Measurements from ENCODE around the gene ANKRD11.
A peak's percentile ranks its signal among the peaks of the same experiment; 100 is the strongest.

ANKRD11 gene

DNA sequence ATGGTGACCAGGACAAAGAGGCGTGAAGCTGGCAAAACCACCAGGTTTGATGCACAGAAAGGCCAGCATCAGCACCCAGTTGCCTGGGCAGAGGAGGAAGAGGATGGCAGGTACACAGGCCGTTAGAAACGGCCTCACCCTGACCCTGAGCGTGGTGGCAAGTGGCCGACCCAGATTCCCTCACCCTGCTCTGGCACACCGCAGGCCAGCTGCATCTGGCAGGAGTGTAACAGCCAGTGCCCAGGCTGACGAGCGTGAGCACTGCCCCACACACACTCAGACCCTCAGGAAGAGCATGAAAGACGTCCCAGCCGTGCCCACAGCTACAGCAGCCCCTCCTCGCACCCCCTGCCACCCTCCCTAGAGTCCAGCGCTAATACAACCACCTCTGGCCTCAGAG lies 82.0 kb downstream of the ANKRD11 start:
- Histone ChIP-seq H3K9ac (ENCODE audit: low read depth, low read length) (no peak overlapping the region), H3K9me3 (replicated peaks; ENCODE audit: low read length) (no peaks in the 10 kb centered on the region), H3K36me3 (ENCODE audit: insufficient read depth, low read length) (no peaks in the 10 kb centered on the region), H3K4me2 (ENCODE audit: low read length) (peak overlapping the region; percentile 19), H3K27me3 (ENCODE audit: control insufficient read depth, insufficient read depth, low read length) (no peaks in the 10 kb centered on the region), H3K4me1 (ENCODE audit: control insufficient read depth, insufficient read depth, low read length) (peaks cover 68% of the 10 kb centered on the region), H3K4me3 (ENCODE audit: low read length) (no peak overlapping the region)

DNA sequence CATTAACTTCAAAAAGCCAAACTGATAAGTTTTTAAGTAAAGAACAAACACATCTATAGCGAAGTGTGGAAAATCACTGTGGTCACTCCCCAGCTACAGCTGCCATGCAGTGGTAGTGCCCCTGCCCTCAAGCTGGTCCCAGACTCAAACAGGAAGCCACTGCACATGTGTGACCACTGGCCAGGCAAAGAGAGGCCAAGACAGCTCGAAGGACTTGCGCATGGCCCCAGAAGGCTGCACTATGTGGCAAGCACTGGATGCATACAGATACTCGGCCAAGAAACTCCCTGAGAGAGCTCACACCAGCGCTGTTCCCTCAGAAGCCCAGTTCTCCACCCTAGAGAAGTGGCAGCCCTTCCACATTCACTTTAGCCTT lies 82.4 kb downstream of the ANKRD11 start:
- H3K9ac ChIP-seq (ENCODE audit: low read depth, low read length), result no peak overlapping the region
- peaks cover 64% of the 10 kb centered on the region for H3K4me1 ChIP-seq (ENCODE audit: control insufficient read depth, insufficient read depth, low read length)
- H3K4me3 ChIP-seq (ENCODE audit: low read length), result no peak overlapping the region
- H3K36me3 ChIP-seq (ENCODE audit: insufficient read depth, low read length), result no peaks in the 10 kb centered on the region
- H3K9me3 ChIP-seq (replicated peaks; ENCODE audit: low read length), result no peaks in the 10 kb centered on the region
- H3K4me2 ChIP-seq (ENCODE audit: low read length), result no peak overlapping the region
- no peaks in the 10 kb centered on the region for H3K27me3 ChIP-seq (ENCODE audit: control insufficient read depth, insufficient read depth, low read length)

DNA sequence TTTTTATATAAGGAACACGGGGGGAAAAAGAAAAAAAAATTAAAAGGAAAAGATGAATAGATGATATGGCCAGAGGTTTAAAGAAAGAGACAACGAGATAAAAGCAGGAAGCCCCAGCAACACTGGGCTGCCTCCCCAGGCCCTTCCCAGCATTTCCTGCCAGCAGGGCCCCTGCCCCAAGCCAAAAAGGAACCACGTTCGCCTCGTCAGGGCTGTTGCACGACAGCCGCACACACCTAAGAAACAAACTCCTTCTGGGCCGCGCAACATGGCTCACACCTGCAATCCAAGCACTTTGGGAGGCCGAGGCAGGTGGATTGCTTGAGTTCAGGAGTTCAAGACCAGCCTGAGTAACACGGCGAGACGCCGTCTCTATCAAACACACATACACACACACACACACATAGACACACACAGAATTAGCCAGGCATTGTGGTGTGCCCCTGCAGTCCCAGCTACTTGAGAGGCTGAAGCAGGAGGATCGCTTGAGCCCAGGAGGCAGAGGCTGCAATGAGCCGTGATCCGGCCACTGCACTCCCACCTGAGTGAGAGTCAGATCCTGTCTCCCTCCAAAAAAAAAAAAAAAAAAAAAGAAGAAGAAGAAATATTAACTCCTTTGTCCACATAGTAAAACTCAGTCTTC lies 83.0 kb downstream of the ANKRD11 start:
- H3K4me3 ChIP-seq (ENCODE audit: low read length), result no peak overlapping the region

DNA sequence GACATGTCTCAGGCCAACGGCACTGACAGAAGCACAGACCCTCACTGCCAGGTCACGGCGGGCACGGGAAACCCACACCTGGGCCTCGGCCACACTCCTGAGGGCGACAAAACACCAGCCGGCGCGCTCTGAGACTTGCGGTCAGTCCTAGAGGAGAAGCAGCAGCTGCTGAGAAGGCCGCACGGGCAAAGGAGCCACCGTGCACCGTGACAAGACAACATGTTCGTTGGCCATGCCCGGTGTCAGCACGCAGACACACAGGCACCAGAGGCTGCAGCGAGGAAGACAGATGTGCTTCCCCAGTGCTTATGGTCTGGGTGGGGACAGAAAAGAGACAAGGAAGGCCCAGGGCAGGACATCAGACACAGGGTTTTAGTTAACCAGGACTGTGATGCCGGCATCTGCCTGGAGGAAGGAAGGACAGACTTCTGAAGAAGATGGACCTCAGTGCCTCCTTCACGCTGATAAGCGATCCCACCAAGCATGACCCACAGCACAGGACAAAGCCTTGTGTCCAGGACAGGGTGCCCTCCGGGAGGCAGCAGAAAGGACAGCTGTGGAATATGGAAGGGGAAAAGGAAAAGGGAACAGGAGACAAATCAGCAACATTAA lies 84.0 kb downstream of the ANKRD11 start:
- Histone ChIP-seq H3K4me2 (ENCODE audit: low read length) (peak overlapping the region; percentile 64), H3K9ac (ENCODE audit: low read depth, low read length) (peak overlapping the region; percentile 19), H3K9me3 (replicated peaks; ENCODE audit: low read length) (no peaks in the 10 kb centered on the region), H3K27me3 (ENCODE audit: control insufficient read depth, insufficient read depth, low read length) (no peaks in the 10 kb centered on the region), H3K36me3 (ENCODE audit: insufficient read depth, low read length) (no peaks in the 10 kb centered on the region), H3K4me3 (ENCODE audit: low read length) (no peak overlapping the region), H3K4me1 (ENCODE audit: control insufficient read depth, insufficient read depth, low read length) (peaks cover 52% of the 10 kb centered on the region)

More for the DNA sequence above, 83.0 kb downstream of the ANKRD11 start:
- Histone ChIP-seq H3K36me3 (ENCODE audit: insufficient read depth, low read length) (no peaks in the 10 kb centered on the region), H3K4me2 (ENCODE audit: low read length) (no peak overlapping the region), H3K4me1 (ENCODE audit: control insufficient read depth, insufficient read depth, low read length) (peaks cover 59% of the 10 kb centered on the region), H3K27me3 (ENCODE audit: control insufficient read depth, insufficient read depth, low read length) (no peaks in the 10 kb centered on the region), H3K9ac (ENCODE audit: low read depth, low read length) (no peak overlapping the region), H3K9me3 (replicated peaks; ENCODE audit: low read length) (no peaks in the 10 kb centered on the region)

DNA sequence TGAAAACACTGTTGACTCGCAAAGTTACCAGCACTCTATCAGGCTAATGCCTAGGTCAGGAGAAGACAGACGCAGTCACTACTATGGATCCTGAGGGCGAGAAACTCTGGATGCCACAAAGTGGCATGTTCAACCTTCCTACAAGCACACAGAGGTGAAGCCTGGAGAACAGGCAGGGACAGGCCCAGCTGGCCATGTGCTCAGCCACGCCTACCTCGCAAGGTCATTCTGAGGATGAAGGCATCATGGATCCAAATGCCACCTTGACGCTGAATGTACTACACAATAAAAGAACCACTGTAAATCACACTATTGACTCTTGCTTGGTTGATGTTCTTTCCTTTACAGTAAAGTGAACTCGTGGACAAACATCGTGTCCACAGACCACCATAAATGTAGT lies 85.8 kb downstream of the ANKRD11 start:
- no peak overlapping the region for H3K4me3 ChIP-seq (ENCODE audit: low read length)
- H3K9me3 ChIP-seq (replicated peaks; ENCODE audit: low read length), result no peaks in the 10 kb centered on the region
- no peaks in the 10 kb centered on the region for H3K36me3 ChIP-seq (ENCODE audit: insufficient read depth, low read length)
- H3K4me2 ChIP-seq (ENCODE audit: low read length), result no peak overlapping the region
- H3K4me1 ChIP-seq (ENCODE audit: control insufficient read depth, insufficient read depth, low read length), result peaks cover 36% of the 10 kb centered on the region
- H3K9ac ChIP-seq (ENCODE audit: low read depth, low read length), result no peak overlapping the region
- no peaks in the 10 kb centered on the region for H3K27me3 ChIP-seq (ENCODE audit: control insufficient read depth, insufficient read depth, low read length)

DNA sequence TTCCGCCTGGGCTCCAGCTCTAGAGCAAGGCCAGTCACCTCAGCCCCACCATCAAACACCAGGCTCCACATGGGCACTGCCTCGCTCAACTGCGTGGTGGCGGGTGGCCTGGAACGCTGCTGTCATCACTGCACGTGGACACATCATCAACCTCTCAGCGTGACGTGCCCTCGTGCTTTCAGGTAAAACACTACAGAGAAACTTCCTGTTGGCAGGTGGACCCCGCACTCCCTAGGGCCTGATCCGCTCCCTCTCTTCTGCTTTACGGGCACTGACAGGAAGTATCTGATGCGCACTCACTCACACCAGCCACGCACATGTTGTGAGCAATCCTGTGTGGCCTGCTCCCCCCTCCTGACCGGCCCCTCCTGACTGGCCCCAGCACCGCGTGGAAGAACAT lies 87.4 kb downstream of the ANKRD11 start:
- Histone ChIP-seq H3K4me2 (ENCODE audit: low read length) (no peak overlapping the region), H3K9ac (ENCODE audit: low read depth, low read length) (no peak overlapping the region), H3K4me1 (ENCODE audit: control insufficient read depth, insufficient read depth, low read length) (peaks cover 20% of the 10 kb centered on the region), H3K9me3 (replicated peaks; ENCODE audit: low read length) (no peaks in the 10 kb centered on the region), H3K27me3 (ENCODE audit: control insufficient read depth, insufficient read depth, low read length) (no peaks in the 10 kb centered on the region), H3K36me3 (ENCODE audit: insufficient read depth, low read length) (no peaks in the 10 kb centered on the region), H3K4me3 (ENCODE audit: low read length) (no peak overlapping the region)

DNA sequence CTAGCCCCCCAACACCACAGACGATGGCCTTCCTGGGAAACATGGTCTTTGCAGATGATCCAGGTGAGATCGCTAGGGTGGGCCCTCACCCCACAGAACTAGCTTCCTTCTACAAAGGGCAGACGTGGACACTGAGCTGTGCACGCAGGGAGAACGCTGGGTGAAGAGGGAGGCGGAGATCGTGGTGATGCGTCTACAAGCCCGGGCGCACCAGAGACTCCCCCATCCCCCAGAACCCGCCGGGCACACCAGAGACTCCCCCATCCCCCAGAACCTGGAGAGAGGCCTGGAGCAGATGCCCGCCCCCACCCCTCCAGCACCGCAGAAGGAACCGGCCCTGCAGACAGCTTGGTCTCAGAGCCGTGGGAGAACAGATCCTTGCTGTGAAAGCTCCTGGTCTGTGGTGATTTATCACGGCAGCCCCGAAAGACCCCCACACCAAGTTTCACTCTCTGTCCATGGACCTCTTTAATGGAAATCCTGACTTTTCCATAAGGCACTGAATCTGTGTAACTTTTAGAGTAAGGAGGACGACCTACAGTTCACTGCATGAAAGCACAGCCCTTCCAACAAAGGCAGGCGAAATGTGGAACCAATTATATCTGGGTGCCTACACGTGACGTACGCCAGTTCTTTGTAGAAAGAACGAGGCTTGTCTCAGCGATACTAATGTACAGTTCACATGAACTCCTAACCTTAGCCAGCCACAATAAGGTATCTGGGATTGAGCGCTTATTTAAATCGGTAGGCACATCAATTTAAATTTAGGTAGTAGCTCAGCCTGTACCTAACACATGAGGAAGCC lies 88.5 kb downstream of the ANKRD11 start:
- H3K4me1 ChIP-seq (ENCODE audit: control insufficient read depth, insufficient read depth, low read length), result peaks cover 12% of the 10 kb centered on the region
- H3K27me3 ChIP-seq (ENCODE audit: control insufficient read depth, insufficient read depth, low read length), result no peaks in the 10 kb centered on the region
- no peak overlapping the region for H3K4me2 ChIP-seq (ENCODE audit: low read length)
- no peak overlapping the region for H3K9ac ChIP-seq (ENCODE audit: low read depth, low read length)
- no peaks in the 10 kb centered on the region for H3K9me3 ChIP-seq (replicated peaks; ENCODE audit: low read length)
- no peak overlapping the region for H3K4me3 ChIP-seq (ENCODE audit: low read length)
- peaks cover 4% of the 10 kb centered on the region for H3K36me3 ChIP-seq (ENCODE audit: insufficient read depth, low read length)

DNA sequence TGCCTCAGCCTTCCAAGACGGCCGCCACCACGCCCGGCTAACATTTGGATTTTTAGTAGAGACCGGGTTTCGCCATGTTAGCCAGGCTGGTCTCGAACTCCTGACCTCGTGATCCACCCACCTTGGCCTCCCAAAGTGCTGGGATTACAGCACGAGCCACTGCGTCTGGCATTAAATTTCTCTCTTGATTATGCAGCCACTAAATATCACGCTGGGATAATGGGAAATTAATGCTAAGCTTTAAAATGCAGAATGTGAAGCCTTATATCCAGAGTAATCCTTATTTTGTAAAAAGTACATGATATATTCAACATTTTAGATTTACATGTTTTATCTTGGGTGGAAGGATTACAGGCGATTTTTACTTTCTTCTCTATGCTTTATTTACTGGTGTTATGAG lies 89.2 kb downstream of the ANKRD11 start:
- Histone ChIP-seq H3K27me3 (ENCODE audit: control insufficient read depth, insufficient read depth, low read length) (no peaks in the 10 kb centered on the region), H3K9ac (ENCODE audit: low read depth, low read length) (no peak overlapping the region), H3K36me3 (ENCODE audit: insufficient read depth, low read length) (peaks cover 4% of the 10 kb centered on the region), H3K4me3 (ENCODE audit: low read length) (no peak overlapping the region), H3K9me3 (replicated peaks; ENCODE audit: low read length) (no peaks in the 10 kb centered on the region), H3K4me2 (ENCODE audit: low read length) (no peak overlapping the region), H3K4me1 (ENCODE audit: control insufficient read depth, insufficient read depth, low read length) (peaks cover 6% of the 10 kb centered on the region)

DNA sequence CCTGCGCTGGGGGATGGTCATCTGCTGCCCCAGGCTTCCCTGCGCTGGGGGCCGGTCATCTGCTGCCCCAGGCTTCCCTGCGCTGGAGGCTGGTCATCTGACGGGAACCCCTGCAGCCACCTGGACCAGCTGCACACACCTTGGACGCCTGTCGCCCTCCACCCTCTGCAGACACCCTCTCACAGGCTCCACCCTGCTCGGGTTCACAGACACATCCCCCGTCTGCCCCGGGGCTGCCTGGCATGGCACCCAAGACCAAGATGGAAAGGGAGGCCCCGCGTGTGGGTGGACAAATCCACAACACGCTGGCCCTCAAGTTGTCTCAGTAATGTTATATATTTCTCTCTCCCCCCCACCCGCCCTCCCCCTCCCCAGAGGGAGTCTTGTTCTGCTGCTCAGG lies 89.6 kb downstream of the ANKRD11 start:
- H3K9ac ChIP-seq (ENCODE audit: low read depth, low read length), result no peak overlapping the region
- H3K27me3 ChIP-seq (ENCODE audit: control insufficient read depth, insufficient read depth, low read length), result no peaks in the 10 kb centered on the region
- H3K4me1 ChIP-seq (ENCODE audit: control insufficient read depth, insufficient read depth, low read length), result peaks cover 7% of the 10 kb centered on the region
- peaks cover 4% of the 10 kb centered on the region for H3K36me3 ChIP-seq (ENCODE audit: insufficient read depth, low read length)
- H3K9me3 ChIP-seq (replicated peaks; ENCODE audit: low read length), result no peaks in the 10 kb centered on the region
- H3K4me2 ChIP-seq (ENCODE audit: low read length), result no peak overlapping the region
- H3K4me3 ChIP-seq (ENCODE audit: low read length), result no peak overlapping the region

DNA sequence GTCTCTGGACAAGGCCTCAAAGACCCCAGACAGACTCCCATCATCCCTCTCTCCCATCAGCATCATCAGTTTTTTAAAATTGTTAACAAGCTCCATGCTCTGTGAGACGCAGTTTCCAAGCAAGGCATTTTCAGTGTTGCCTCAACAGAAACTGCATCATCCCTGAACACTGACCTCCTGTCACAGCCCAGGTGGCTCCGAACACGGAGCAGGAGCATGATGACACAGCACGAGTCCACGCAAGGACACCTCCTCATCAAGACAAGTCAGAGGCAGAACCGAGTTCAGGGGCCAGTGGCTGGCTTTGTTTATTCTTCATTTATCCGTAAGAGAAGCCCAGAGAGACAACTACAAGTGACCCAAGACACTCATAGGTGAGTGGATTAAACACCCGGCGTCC lies 91.4 kb downstream of the ANKRD11 start:
- Histone ChIP-seq H3K4me2 (ENCODE audit: low read length) (no peak overlapping the region), H3K9me3 (replicated peaks; ENCODE audit: low read length) (no peaks in the 10 kb centered on the region), H3K36me3 (ENCODE audit: insufficient read depth, low read length) (peaks cover 4% of the 10 kb centered on the region), H3K27me3 (ENCODE audit: control insufficient read depth, insufficient read depth, low read length) (no peaks in the 10 kb centered on the region), H3K9ac (ENCODE audit: low read depth, low read length) (no peak overlapping the region), H3K4me3 (ENCODE audit: low read length) (no peak overlapping the region), H3K4me1 (ENCODE audit: control insufficient read depth, insufficient read depth, low read length) (peaks cover 23% of the 10 kb centered on the region)

DNA sequence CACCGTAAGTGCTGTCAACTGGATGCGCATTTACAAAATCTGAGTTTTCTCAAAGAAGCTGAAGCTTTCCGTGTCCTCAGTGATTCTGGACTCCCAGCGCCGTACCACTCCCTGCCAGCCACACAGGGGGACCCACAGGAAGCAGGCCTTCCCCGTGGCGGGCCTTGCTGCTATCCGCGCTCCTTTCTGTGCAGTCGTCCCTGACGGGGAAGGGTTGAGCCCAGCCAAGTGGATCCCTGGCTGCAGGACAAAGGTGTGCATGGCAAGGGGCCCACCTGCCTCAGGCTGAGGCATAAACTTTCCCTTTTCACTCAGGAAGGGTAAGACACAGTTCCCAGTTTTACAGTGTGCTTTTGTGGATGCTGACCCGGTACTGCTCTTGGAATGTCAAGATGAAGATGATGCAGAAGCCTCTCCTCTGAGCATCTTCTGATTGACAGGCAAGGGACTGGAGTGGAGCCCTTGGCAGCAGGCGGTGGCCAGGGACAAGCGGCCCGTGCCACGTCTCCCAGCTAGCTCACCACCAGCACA lies 93.0 kb downstream of the ANKRD11 start:
- Histone ChIP-seq H3K4me3 (ENCODE audit: low read length) (no peak overlapping the region), H3K9me3 (replicated peaks; ENCODE audit: low read length) (no peaks in the 10 kb centered on the region), H3K36me3 (ENCODE audit: insufficient read depth, low read length) (peaks cover 5% of the 10 kb centered on the region), H3K4me2 (ENCODE audit: low read length) (no peak overlapping the region), H3K9ac (ENCODE audit: low read depth, low read length) (no peak overlapping the region), H3K27me3 (ENCODE audit: control insufficient read depth, insufficient read depth, low read length) (no peaks in the 10 kb centered on the region), H3K4me1 (ENCODE audit: control insufficient read depth, insufficient read depth, low read length) (peaks cover 28% of the 10 kb centered on the region)

Data from skeletal muscle satellite cell (primary cell).